ENCODE data around the gene DNM3.

The DNM3 gene

DNA sequence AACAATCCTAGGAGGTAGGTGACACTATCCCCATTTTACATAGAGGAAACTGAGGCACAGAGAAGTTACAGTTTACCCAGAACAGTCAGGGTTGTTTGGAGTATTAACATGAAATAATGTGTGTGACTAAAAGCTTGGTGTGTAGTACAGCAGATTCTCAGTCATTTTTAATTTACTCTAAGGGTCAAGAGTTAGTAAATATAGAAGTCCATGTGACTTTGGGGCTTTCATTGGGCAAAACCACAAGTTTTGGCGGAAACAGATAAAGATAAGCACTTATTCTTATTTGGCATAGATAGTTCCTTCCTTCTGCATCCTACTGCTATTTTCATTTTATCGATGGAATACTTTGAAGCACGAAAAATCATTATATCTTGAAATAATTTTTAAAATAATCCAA lies 128.5 kb downstream of the DNM3 start:
- H3K27ac ChIP-seq (ENCODE audit: low read depth, low read length), result no peak overlapping the region
- H3K27me3 ChIP-seq (ENCODE audit: control insufficient read depth, insufficient read depth, low read length), result no peaks in the 10 kb centered on the region
- H3K36me3 ChIP-seq (ENCODE audit: control insufficient read depth, insufficient read depth, low read length), result no peaks in the 10 kb centered on the region
- H3K9ac ChIP-seq (ENCODE audit: low read length), result no peak overlapping the region
- no peak overlapping the region for H3K4me3 ChIP-seq (ENCODE audit: low read length)
- H3K4me1 ChIP-seq (ENCODE audit: control insufficient read depth, insufficient read depth, low read length), result no peaks in the 10 kb centered on the region

DNA sequence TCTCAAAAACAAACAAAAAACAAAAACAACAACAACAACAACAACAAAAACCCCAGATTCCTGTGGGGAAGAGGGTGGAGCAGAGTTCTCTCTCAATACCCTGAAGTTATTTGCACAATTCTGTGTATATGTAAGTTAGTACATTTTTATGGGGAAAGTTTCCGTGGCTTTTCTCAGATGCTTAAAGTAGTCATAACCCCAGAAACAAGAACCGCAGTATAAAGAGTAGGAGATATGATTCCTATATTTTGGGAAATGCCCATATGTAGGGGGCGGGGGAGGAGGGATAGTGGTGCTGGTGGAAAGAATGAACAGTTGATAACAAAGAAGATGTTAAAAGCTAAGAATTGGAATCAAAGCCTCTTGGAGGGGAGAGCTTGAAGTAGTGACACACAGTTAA lies 131.5 kb downstream of the DNM3 start:
- Histone ChIP-seq H3K4me3 (ENCODE audit: low read length) (no peak overlapping the region), H3K9ac (ENCODE audit: low read length) (no peak overlapping the region), H3K4me1 (ENCODE audit: control insufficient read depth, insufficient read depth, low read length) (no peaks in the 10 kb centered on the region), H3K36me3 (ENCODE audit: control insufficient read depth, insufficient read depth, low read length) (no peaks in the 10 kb centered on the region), H3K27me3 (ENCODE audit: control insufficient read depth, insufficient read depth, low read length) (no peaks in the 10 kb centered on the region), H3K27ac (ENCODE audit: low read depth, low read length) (no peak overlapping the region)

DNA sequence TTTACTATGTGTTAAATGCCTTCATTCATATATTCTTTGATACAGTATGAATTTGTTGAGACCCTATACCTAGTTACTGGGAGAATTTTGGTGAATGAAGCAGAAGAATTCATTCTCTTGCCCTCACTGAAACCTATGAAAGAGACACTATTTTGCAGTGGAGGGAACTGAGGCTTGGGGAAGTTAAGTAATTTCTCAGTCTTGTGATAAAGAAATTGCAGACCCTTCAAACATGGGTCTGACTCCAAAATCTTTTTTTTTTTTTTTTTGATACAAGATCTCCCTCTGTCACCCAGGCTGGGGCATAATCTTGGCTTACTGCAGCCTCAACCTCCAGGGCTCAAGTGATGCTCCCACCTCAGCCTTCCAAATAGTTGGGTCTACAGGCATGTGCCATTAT lies 132.1 kb downstream of the DNM3 start:
- Histone ChIP-seq H3K27me3 (ENCODE audit: control insufficient read depth, insufficient read depth, low read length) (no peaks in the 10 kb centered on the region), H3K36me3 (ENCODE audit: control insufficient read depth, insufficient read depth, low read length) (no peaks in the 10 kb centered on the region), H3K9ac (ENCODE audit: low read length) (no peak overlapping the region), H3K4me3 (ENCODE audit: low read length) (no peak overlapping the region), H3K4me1 (ENCODE audit: control insufficient read depth, insufficient read depth, low read length) (no peaks in the 10 kb centered on the region), H3K27ac (ENCODE audit: low read depth, low read length) (no peak overlapping the region)

GRCh38 chr1:171981303-171981702 lies 140.0 kb downstream of the DNM3 start:
- Histone ChIP-seq H3K9ac (ENCODE audit: low read length) (no peak overlapping the region), H3K27ac (ENCODE audit: low read depth, low read length) (no peak overlapping the region), H3K36me3 (ENCODE audit: control insufficient read depth, insufficient read depth, low read length) (no peaks in the 10 kb centered on the region), H3K27me3 (ENCODE audit: control insufficient read depth, insufficient read depth, low read length) (no peaks in the 10 kb centered on the region), H3K4me3 (ENCODE audit: low read length) (no peak overlapping the region), H3K4me1 (ENCODE audit: control insufficient read depth, insufficient read depth, low read length) (no peaks in the 10 kb centered on the region)

DNA sequence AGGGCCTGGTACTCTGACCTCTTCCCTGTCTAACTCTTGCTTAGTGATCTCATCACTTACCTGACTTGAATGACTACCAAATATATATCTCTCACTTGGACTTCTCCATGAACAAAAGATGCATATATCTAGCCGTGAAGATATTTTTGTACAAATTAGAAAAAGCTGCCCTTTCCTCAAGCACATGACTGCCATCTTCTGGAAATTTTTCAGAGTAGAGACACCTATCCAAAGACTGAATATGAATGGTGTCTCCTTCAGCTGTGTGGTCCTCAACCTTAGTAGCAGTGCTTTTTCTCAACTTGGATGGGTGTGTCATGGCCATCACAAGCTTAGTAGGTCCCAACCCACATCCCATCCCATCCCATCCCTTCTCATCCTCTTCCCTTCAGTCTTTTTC lies 142.3 kb downstream of the DNM3 start:
- Histone ChIP-seq H3K27ac (ENCODE audit: low read depth, low read length) (no peak overlapping the region), H3K27me3 (ENCODE audit: control insufficient read depth, insufficient read depth, low read length) (no peaks in the 10 kb centered on the region), H3K9ac (ENCODE audit: low read length) (no peak overlapping the region), H3K4me3 (ENCODE audit: low read length) (no peak overlapping the region), H3K36me3 (ENCODE audit: control insufficient read depth, insufficient read depth, low read length) (no peaks in the 10 kb centered on the region), H3K4me1 (ENCODE audit: control insufficient read depth, insufficient read depth, low read length) (no peaks in the 10 kb centered on the region)

- no peaks in the 10 kb centered on the region for H3K27me3 ChIP-seq (ENCODE audit: control insufficient read depth, insufficient read depth, low read length)
- H3K4me3 ChIP-seq (ENCODE audit: low read length), result no peak overlapping the region
- H3K27ac ChIP-seq (ENCODE audit: low read depth, low read length), result no peak overlapping the region
- no peaks in the 10 kb centered on the region for H3K4me1 ChIP-seq (ENCODE audit: control insufficient read depth, insufficient read depth, low read length)
- no peak overlapping the region for H3K9ac ChIP-seq (ENCODE audit: low read length)
- H3K36me3 ChIP-seq (ENCODE audit: control insufficient read depth, insufficient read depth, low read length), result no peaks in the 10 kb centered on the region
Observed at GRCh38 chr1:171984262-171984661, 143.0 kb downstream of the DNM3 start.

- Histone ChIP-seq H3K36me3 (ENCODE audit: control insufficient read depth, insufficient read depth, low read length) (no peaks in the 10 kb centered on the region), H3K27ac (ENCODE audit: low read depth, low read length) (no peak overlapping the region), H3K9ac (ENCODE audit: low read length) (no peak overlapping the region)
Observed at GRCh38 chr1:171984850-171985485, 143.7 kb downstream of the DNM3 start.

GRCh38 chr1:171985639-171986038 lies 144.3 kb downstream of the DNM3 start:
- H3K27ac ChIP-seq (ENCODE audit: low read depth, low read length), result no peak overlapping the region
- no peak overlapping the region for H3K4me3 ChIP-seq (ENCODE audit: low read length)
- H3K27me3 ChIP-seq (ENCODE audit: control insufficient read depth, insufficient read depth, low read length), result no peaks in the 10 kb centered on the region
- no peak overlapping the region for H3K9ac ChIP-seq (ENCODE audit: low read length)
- H3K36me3 ChIP-seq (ENCODE audit: control insufficient read depth, insufficient read depth, low read length), result no peaks in the 10 kb centered on the region
- H3K4me1 ChIP-seq (ENCODE audit: control insufficient read depth, insufficient read depth, low read length), result no peaks in the 10 kb centered on the region

More at GRCh38 chr1:171984850-171985485, 143.7 kb downstream of the DNM3 start:
- H3K27me3 ChIP-seq (ENCODE audit: control insufficient read depth, insufficient read depth, low read length), result no peaks in the 10 kb centered on the region
- H3K4me3 ChIP-seq (ENCODE audit: low read length), result no peak overlapping the region
- H3K4me1 ChIP-seq (ENCODE audit: control insufficient read depth, insufficient read depth, low read length), result no peaks in the 10 kb centered on the region

DNA sequence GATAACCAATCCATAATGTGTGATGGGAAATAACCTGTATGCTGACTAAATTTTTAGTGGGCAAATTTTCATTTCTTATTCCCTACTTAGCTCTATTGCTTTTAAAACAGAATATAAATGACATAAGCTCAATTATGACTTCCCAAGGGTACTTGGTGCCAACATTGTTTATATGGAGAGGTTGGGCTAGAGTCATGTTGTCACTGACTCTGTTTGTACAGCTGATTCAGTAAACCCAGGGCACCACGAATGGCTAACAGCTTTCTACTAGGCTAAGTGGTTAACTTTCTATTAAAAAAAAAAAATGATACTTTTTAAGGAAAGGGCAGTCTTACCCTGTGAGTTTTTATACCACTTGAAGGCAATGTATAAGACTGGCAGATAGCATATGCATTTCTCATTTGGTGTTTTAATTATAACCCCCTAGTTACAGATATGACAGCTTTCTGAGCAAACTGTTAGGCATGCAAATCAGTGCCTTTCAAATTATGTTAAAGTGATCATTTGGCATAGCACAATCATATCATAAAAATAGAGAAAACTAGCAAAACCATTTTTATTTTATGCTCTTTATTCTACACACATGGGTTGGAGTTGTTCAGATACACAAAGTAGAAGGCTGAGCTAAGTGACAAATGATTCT lies 147.1 kb downstream of the DNM3 start:
- Histone ChIP-seq H3K36me3 (ENCODE audit: control insufficient read depth, insufficient read depth, low read length) (no peaks in the 10 kb centered on the region), H3K4me3 (ENCODE audit: low read length) (no peak overlapping the region), H3K27me3 (ENCODE audit: control insufficient read depth, insufficient read depth, low read length) (no peaks in the 10 kb centered on the region), H3K27ac (ENCODE audit: low read depth, low read length) (no peak overlapping the region), H3K9ac (ENCODE audit: low read length) (no peak overlapping the region), H3K4me1 (ENCODE audit: control insufficient read depth, insufficient read depth, low read length) (no peaks in the 10 kb centered on the region)

- no peak overlapping the region for H3K9ac ChIP-seq (ENCODE audit: low read length)
- H3K4me1 ChIP-seq (ENCODE audit: control insufficient read depth, insufficient read depth, low read length), result no peaks in the 10 kb centered on the region
- H3K27ac ChIP-seq (ENCODE audit: low read depth, low read length), result no peak overlapping the region
- H3K4me3 ChIP-seq (ENCODE audit: low read length), result no peak overlapping the region
- no peaks in the 10 kb centered on the region for H3K27me3 ChIP-seq (ENCODE audit: control insufficient read depth, insufficient read depth, low read length)
- H3K36me3 ChIP-seq (ENCODE audit: control insufficient read depth, insufficient read depth, low read length), result no peaks in the 10 kb centered on the region
Observed at GRCh38 chr1:171990371-171990770, 149.1 kb downstream of the DNM3 start.

- H3K4me3 ChIP-seq (ENCODE audit: low read length), result no peak overlapping the region
- H3K36me3 ChIP-seq (ENCODE audit: control insufficient read depth, insufficient read depth, low read length), result no peaks in the 10 kb centered on the region
- no peak overlapping the region for H3K9ac ChIP-seq (ENCODE audit: low read length)
- no peak overlapping the region for H3K27ac ChIP-seq (ENCODE audit: low read depth, low read length)
- H3K27me3 ChIP-seq (ENCODE audit: control insufficient read depth, insufficient read depth, low read length), result no peaks in the 10 kb centered on the region
- no peaks in the 10 kb centered on the region for H3K4me1 ChIP-seq (ENCODE audit: control insufficient read depth, insufficient read depth, low read length)
Observed at GRCh38 chr1:171994293-171994692, 153.0 kb downstream of the DNM3 start.

GRCh38 chr1:171995573-171995972 lies 154.3 kb downstream of the DNM3 start:
- H3K4me1 ChIP-seq (ENCODE audit: control insufficient read depth, insufficient read depth, low read length), result no peaks in the 10 kb centered on the region
- H3K27ac ChIP-seq (ENCODE audit: low read depth, low read length), result no peak overlapping the region
- H3K27me3 ChIP-seq (ENCODE audit: control insufficient read depth, insufficient read depth, low read length), result no peaks in the 10 kb centered on the region

DNA sequence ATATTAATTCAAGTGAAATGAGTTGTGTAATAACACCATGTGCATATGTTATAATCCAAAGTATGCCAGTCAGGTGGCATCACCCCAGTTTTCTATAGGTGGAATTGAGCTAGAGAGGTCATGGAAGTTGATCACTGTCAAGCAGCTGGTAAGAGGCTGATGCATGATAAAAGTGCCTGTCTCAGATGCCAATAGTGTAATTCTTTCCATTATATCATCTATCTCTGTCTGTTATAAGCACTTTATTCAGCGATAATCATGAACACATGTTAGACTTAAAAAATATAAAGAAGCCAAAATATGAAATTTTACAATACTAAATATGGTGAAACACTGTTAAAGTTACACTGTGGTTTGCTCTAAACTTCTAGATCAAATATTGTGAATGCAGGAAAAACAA lies 156.6 kb downstream of the DNM3 start:
- Histone ChIP-seq H3K36me3 (ENCODE audit: control insufficient read depth, insufficient read depth, low read length) (no peaks in the 10 kb centered on the region), H3K27me3 (ENCODE audit: control insufficient read depth, insufficient read depth, low read length) (no peaks in the 10 kb centered on the region), H3K27ac (ENCODE audit: low read depth, low read length) (no peak overlapping the region), H3K4me3 (ENCODE audit: low read length) (no peak overlapping the region), H3K4me1 (ENCODE audit: control insufficient read depth, insufficient read depth, low read length) (no peaks in the 10 kb centered on the region), H3K9ac (ENCODE audit: low read length) (no peak overlapping the region)

More at GRCh38 chr1:171995573-171995972, 154.3 kb downstream of the DNM3 start:
- no peak overlapping the region for H3K4me3 ChIP-seq (ENCODE audit: low read length)
- no peak overlapping the region for H3K9ac ChIP-seq (ENCODE audit: low read length)
- no peaks in the 10 kb centered on the region for H3K36me3 ChIP-seq (ENCODE audit: control insufficient read depth, insufficient read depth, low read length)
